ENCODE data around the gene GOLGA6L7. TPM values are rescaled to one million over a fixed set of nuclear protein-coding genes. Genes with fewer than 3 reads are reported as not detected.

The GOLGA6L7 gene
- total and polyA plus RNA-seq, 9 of the 15 experiments (the other 6 are each of a cell fraction or from before 2014, with no cell fraction given) = 0.11 to 0.14 (median 0.11) TPM; not detected in 6

DNA sequence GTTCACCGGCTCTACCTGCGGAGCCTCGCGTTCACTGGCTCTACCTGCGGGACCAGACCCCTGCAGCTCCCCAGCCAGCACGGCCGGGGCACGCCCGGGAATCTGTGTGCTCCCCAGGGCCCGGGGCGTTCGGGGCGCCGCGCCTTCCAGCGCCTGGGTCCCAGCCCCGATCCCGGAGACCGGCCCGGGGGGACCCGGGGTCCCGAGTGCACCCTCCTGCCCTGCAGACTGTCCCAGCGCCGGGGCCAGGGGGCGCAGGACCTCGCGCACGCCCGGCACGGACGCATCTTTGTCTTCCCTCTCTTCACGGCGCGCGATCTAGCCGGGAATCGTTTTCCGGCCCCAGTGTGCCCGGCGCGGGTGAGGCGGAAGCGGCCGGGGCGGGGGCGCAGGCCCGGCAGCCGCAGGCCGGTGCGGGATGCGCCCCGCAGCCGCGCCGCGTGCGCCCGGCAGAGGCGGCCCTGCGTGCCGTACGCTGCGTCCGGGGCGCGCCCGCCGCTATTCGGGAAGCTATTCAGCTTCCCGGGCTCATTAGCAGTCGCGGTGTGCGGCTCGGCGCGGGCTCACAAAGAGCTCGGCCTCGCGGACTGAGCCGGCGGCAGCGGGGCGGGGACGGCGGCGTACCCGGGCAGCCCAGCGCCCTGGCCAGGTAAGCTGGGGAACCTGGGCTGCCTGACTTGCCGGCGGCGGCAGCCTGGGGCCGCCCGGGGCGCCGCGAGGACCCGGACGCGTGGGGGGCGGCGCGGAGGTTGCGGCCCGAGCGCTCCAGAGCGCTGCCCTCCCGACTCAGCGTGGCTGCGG lies 37.4 kb upstream of the GOLGA6L7 start, which contains the start of gene APBA2 (continued):
- TF ChIP-seq, protein P1, sequence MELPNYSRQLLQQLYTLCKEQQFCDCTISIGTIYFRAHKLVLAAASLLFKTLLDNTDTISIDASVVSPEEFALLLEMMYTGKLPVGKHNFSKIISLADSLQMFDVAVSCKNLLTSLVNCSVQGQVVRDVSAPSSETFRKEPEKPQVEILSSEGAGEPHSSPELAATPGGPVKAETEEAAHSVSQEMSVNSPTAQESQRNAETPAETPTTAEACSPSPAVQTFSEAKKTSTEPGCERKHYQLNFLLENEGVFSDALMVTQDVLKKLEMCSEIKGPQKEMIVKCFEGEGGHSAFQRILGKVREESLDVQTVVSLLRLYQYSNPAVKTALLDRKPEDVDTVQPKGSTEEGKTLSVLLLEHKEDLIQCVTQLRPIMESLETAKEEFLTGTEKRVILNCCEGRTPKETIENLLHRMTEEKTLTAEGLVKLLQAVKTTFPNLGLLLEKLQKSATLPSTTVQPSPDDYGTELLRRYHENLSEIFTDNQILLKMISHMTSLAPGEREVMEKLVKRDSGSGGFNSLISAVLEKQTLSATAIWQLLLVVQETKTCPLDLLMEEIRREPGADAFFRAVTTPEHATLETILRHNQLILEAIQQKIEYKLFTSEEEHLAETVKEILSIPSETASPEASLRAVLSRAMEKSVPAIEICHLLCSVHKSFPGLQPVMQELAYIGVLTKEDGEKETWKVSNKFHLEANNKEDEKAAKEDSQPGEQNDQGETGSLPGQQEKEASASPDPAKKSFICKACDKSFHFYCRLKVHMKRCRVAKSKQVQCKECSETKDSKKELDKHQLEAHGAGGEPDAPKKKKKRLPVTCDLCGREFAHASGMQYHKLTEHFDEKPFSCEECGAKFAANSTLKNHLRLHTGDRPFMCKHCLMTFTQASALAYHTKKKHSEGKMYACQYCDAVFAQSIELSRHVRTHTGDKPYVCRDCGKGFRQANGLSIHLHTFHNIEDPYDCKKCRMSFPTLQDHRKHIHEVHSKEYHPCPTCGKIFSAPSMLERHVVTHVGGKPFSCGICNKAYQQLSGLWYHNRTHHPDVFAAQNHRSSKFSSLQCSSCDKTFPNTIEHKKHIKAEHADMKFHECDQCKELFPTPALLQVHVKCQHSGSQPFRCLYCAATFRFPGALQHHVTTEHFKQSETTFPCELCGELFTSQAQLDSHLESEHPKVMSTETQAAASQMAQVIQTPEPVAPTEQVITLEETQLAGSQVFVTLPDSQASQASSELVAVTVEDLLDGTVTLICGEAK (IDR thresholded peaks at IDR 0.05) = 0 out of 2 replicates have a peak, but pooled peaks have one; percentile 46
- TF ChIP-seq, protein P1 (CRISPR knock-in tag; IDR thresholded peaks at IDR 0.05) = no peak
- TF ChIP-seq CXXC5 (CRISPR knock-in tag; IDR thresholded peaks at IDR 0.05) (peak; percentile 91), ESRRA (IDR thresholded peaks at IDR 0.05; ENCODE audit: borderline replicate concordance, low read depth) (no peak), SMAD2 (IDR thresholded peaks at IDR 0.05; ENCODE audit: low read depth, low read length) (no peak), NFYB (IDR thresholded peaks at IDR 0.05; ENCODE audit: extremely low read depth, insufficient read length) (no peak), TBP (optimal IDR thresholded peaks at IDR 0.05; ENCODE audit: low read depth, low read length) (peak; percentile 25), SIRT6 (IDR thresholded peaks at IDR 0.05; ENCODE audit: low read depth, low read length) (no peak), L3MBTL2 (IDR thresholded peaks at IDR 0.05) (peak; percentile 44; the same call in 1 of the 2 replicates), TAF1 (IDR thresholded peaks at IDR 0.05; ENCODE audit: control insufficient read depth, extremely low read depth, insufficient read depth, low read length, severe bottlenecking) (peak; percentile 45), SMAD4 (CRISPR knock-in tag; conservative IDR thresholded peaks at IDR 0.05) (peak; percentile 60), PHF8 (IDR thresholded peaks at IDR 0.05; ENCODE audit: borderline replicate concordance, low read length) (peak; percentile 72; the same call in 1 of the 2 replicates), SMC3 (conservative IDR thresholded peaks at IDR 0.05; ENCODE audit: insufficient read depth, low read depth, low read length) (0 out of 2 replicates have a peak, but pooled peaks have one; percentile 2)
- TF ChIP-seq, protein P2, sequence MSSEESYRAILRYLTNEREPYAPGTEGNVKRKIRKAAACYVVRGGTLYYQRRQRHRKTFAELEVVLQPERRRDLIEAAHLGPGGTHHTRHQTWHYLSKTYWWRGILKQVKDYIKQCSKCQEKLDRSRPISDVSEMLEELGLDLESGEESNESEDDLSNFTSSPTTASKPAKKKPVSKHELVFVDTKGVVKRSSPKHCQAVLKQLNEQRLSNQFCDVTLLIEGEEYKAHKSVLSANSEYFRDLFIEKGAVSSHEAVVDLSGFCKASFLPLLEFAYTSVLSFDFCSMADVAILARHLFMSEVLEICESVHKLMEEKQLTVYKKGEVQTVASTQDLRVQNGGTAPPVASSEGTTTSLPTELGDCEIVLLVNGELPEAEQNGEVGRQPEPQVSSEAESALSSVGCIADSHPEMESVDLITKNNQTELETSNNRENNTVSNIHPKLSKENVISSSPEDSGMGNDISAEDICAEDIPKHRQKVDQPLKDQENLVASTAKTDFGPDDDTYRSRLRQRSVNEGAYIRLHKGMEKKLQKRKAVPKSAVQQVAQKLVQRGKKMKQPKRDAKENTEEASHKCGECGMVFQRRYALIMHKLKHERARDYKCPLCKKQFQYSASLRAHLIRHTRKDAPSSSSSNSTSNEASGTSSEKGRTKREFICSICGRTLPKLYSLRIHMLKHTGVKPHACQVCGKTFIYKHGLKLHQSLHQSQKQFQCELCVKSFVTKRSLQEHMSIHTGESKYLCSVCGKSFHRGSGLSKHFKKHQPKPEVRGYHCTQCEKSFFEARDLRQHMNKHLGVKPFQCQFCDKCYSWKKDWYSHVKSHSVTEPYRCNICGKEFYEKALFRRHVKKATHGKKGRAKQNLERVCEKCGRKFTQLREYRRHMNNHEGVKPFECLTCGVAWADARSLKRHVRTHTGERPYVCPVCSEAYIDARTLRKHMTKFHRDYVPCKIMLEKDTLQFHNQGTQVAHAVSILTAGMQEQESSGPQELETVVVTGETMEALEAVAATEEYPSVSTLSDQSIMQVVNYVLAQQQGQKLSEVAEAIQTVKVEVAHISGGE (CRISPR knock-in tag; IDR thresholded peaks at IDR 0.05) = 0 out of 6 replicates have a peak, but pooled peaks of 1 of the 3 experiments have one; percentile 26

All from K562 (cell line).